Measurements from ENCODE around the gene H1-8.

Gene H1-8

GRCh38 chr3:129582799-129583198 lies 39.8 kb downstream of the H1-8 start:
- no peak for TF ChIP-seq CTCF (IDR thresholded peaks at IDR 0.05; ENCODE audit: control insufficient read depth, insufficient read depth, low read depth, low read length, missing control alignments)
- no peak for DNase-seq (ENCODE audit: low read depth)
- H3K4me3 ChIP-seq (ENCODE audit: control insufficient read depth, low read depth, low read length), result no peak overlapping the region

- no peak overlapping the region for H3K4me3 ChIP-seq (ENCODE audit: control insufficient read depth, low read depth, low read length)
- TF ChIP-seq CTCF (IDR thresholded peaks at IDR 0.05; ENCODE audit: control insufficient read depth, insufficient read depth, low read depth, low read length, missing control alignments), result no peak
- no peak for DNase-seq (ENCODE audit: low read depth)
Observed at GRCh38 chr3:129583289-129583688, 40.3 kb downstream of the H1-8 start.

- no peak for TF ChIP-seq CTCF (IDR thresholded peaks at IDR 0.05; ENCODE audit: control insufficient read depth, insufficient read depth, low read depth, low read length, missing control alignments)
- DNase-seq (ENCODE audit: low read depth), result no peak
- H3K4me3 ChIP-seq (ENCODE audit: control insufficient read depth, low read depth, low read length), result no peak overlapping the region
Observed at GRCh38 chr3:129584631-129585030, 41.7 kb downstream of the H1-8 start.

GRCh38 chr3:129585949-129586657 lies 43.1 kb downstream of the H1-8 start:
- DNase-seq (ENCODE audit: low read depth), result no peak

GRCh38 chr3:129586746-129587430 lies 43.9 kb downstream of the H1-8 start:
- DNase-seq (ENCODE audit: low read depth), result no peak
- TF ChIP-seq CTCF (IDR thresholded peaks at IDR 0.05; ENCODE audit: control insufficient read depth, insufficient read depth, low read depth, low read length, missing control alignments), result no peak
- H3K4me3 ChIP-seq (ENCODE audit: control insufficient read depth, low read depth, low read length), result no peak overlapping the region

More at GRCh38 chr3:129585949-129586657, 43.1 kb downstream of the H1-8 start:
- no peak for TF ChIP-seq CTCF (IDR thresholded peaks at IDR 0.05; ENCODE audit: control insufficient read depth, insufficient read depth, low read depth, low read length, missing control alignments)
- H3K4me3 ChIP-seq (ENCODE audit: control insufficient read depth, low read depth, low read length), result no peak overlapping the region

GRCh38 chr3:129587566-129588210 lies 44.7 kb downstream of the H1-8 start:
- no peak for DNase-seq (ENCODE audit: low read depth)
- no peak for TF ChIP-seq CTCF (IDR thresholded peaks at IDR 0.05; ENCODE audit: control insufficient read depth, insufficient read depth, low read depth, low read length, missing control alignments)
- no peak overlapping the region for H3K4me3 ChIP-seq (ENCODE audit: control insufficient read depth, low read depth, low read length)
